ENCODE data around the gene KRTAP10-3. TPM values are rescaled to one million over a fixed set of nuclear protein-coding genes. Genes with fewer than 3 reads are reported as not detected.

The KRTAP10-3 gene
- total and polyA plus RNA-seq, 2 donors (not counting 3 experiments of a cell fraction or from before 2014, with no cell fraction given) = not detected

DNA sequence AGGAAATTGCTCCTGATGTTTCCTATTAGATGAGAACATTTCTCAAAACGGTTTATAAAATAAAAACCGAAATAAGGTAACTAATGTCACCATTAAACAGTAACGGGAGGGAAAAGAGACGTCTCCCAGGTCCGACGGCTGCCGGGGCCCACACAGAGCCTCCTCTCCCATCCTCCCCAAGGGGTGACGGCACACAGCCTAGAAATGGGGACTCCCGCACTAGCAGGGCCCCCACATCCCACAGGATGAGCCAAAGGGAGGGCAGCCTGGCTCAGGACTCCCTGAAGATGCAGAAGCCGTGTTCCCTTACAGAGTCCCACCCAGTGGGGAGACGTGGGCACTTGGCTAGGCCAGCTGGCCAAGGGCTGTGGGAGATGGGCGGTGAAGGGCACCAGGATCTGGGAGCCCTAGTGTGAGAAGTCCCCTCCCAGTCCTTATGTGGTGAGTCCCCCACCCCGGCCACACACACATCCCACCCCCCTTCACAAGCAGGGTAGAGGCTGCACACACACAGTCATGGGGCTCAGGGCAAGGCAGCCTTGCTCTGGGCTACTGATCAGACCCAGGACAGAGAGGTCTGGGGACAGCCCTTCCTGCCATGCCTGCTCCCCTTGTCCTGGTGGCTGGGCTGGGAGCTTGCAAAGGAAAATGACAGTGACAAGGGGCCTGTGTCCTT, 3.3 kb downstream of the KRTAP10-3 start:
- TF ChIP-seq POLR2A (IDR thresholded peaks at IDR 0.05; ENCODE audit: low read depth, low read length) (no peak), POLR2AphosphoS5 (IDR thresholded peaks at IDR 0.05; ENCODE audit: insufficient read depth, low read depth, low read length) (no peak), FOS (IDR thresholded peaks at IDR 0.05; ENCODE audit: borderline replicate concordance, insufficient read depth, low read length) (no peak), GATA2 (IDR thresholded peaks at IDR 0.05; ENCODE audit: insufficient read depth, insufficient read length, low read depth, low read length) (no peak), EZH2 (IDR thresholded peaks at IDR 0.05; ENCODE audit: borderline replicate concordance, low read depth, low read length, severe bottlenecking) (no peak), MYC (IDR thresholded peaks at IDR 0.05; ENCODE audit: low read depth, low read length) (no peak), JUN (IDR thresholded peaks at IDR 0.05; ENCODE audit: borderline replicate concordance, insufficient read depth, insufficient read length, low read depth) (no peak)
- TF ChIP-seq, protein P1, sequence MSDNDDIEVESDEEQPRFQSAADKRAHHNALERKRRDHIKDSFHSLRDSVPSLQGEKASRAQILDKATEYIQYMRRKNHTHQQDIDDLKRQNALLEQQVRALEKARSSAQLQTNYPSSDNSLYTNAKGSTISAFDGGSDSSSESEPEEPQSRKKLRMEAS (IDR thresholded peaks at IDR 0.05; ENCODE audit: insufficient read depth, insufficient read length) = no peak
- TF ChIP-seq, protein P2, sequence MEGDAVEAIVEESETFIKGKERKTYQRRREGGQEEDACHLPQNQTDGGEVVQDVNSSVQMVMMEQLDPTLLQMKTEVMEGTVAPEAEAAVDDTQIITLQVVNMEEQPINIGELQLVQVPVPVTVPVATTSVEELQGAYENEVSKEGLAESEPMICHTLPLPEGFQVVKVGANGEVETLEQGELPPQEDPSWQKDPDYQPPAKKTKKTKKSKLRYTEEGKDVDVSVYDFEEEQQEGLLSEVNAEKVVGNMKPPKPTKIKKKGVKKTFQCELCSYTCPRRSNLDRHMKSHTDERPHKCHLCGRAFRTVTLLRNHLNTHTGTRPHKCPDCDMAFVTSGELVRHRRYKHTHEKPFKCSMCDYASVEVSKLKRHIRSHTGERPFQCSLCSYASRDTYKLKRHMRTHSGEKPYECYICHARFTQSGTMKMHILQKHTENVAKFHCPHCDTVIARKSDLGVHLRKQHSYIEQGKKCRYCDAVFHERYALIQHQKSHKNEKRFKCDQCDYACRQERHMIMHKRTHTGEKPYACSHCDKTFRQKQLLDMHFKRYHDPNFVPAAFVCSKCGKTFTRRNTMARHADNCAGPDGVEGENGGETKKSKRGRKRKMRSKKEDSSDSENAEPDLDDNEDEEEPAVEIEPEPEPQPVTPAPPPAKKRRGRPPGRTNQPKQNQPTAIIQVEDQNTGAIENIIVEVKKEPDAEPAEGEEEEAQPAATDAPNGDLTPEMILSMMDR (IDR thresholded peaks at IDR 0.05; ENCODE audit: extremely low read depth in 1 of 2, insufficient read depth in 1 of 2, low read depth in 1 of 2, low read length in 2 of 2) = no peak
- no peaks in the 10 kb centered on the region for H4K20me1 ChIP-seq (replicated peaks; ENCODE audit: control insufficient read depth, extremely low read depth, insufficient read depth, low read length)
- H3K27me3 ChIP-seq (ENCODE audit: control insufficient read depth in 2 of 2, insufficient read depth in 2 of 2, low read length in 2 of 2) = peaks cover 0 to 3% of the 10 kb centered on the region in 2 experiments
- H3K9me1 ChIP-seq (replicated peaks; ENCODE audit: control insufficient read depth, extremely low read depth, insufficient read depth, low read length) = no peaks in the 10 kb centered on the region
- dilution Hi-C loops (cut with MboI; ENCODE audit: extremely low pct_ligation_motif_present, low sequenced_read_pairs) = no loop called here
- no peak for FAIRE-seq
- no peak overlapping the region for H3K4me3 ChIP-seq (replicated peaks in 1 of 3; ENCODE audit: insufficient read depth in 1 of 3, low read depth in 1 of 3, low read length in 3 of 3)
- H3K4me2 ChIP-seq (ENCODE audit: insufficient read depth, low read length) = no peak overlapping the region
- DNase-seq (ENCODE audit: low read depth, low spot score) = no peak
- CTCF ChIA-PET = no interaction called here
- no peaks in the 10 kb centered on the region for H3K9me3 ChIP-seq (replicated peaks; ENCODE audit: control insufficient read depth, insufficient read depth, low read length)
- intact Hi-C loops (cut with micrococcal nuclease) = no loop called here
- H3K79me2 ChIP-seq (ENCODE audit: control insufficient read depth, insufficient read depth, low read length) = no peaks in the 10 kb centered on the region
- no peak overlapping the region for H3K9ac ChIP-seq (replicated peaks; ENCODE audit: extremely low read depth, insufficient read depth, low read length)
- H3K4me1 ChIP-seq (ENCODE audit: control insufficient read depth, extremely low read depth, insufficient read depth, low read length) = no peaks in the 10 kb centered on the region
- no peaks in the 10 kb centered on the region for H3K36me3 ChIP-seq (ENCODE audit: control insufficient read depth in 2 of 2, extremely low read depth in 1 of 2, insufficient read depth in 2 of 2, low read length in 2 of 2)
- no peak overlapping the region for H2AFZ ChIP-seq (ENCODE audit: low read depth, low read length)
- H3K27ac ChIP-seq (ENCODE audit: insufficient read depth, low read depth, low read length) = no peak overlapping the region
- no TSS peak for BruUV-seq (replicated peaks)
- POLR2A ChIA-PET = no interaction called here
